Kidney (tissue), 14 donors: ENCODE results near the gene FBN1. TPM values are rescaled to one million over a fixed set of nuclear protein-coding genes. Genes with fewer than 3 reads are reported as not detected.
A peak's percentile ranks its signal among the peaks of the same experiment; 100 is the strongest.

Experiments used
- DNase-seq, 5 donors: peaks; one replicate each; pipeline ENCODE4 v3.0.0-alpha.2; 2013 to 2020
- FAIRE-seq: peaks from 2 replicates; lab custom pipeline; 2012; peaks lifted over from hg19 to GRCh38; lab: Jason Lieb, UNC
- H3K27ac ChIP-seq, 2 donors: one replicate each; pipeline ENCODE4 v1.7.0; 2013; ENCODE audit warnings: low read depth in 2 of 2, low read length in 2 of 2, inconsistent platforms in 1 of 2
- H3K27me3 ChIP-seq: one replicate; pipeline ENCODE4 v1.7.1; 2013; ENCODE audit warnings: low read length, inconsistent platforms; ENCODE audit not compliant: control insufficient read depth, insufficient read depth
- H3K36me3 ChIP-seq, 3 donors: one replicate each; pipeline versions ENCODE4 v1.7.0 to v1.7.1; 2013; ENCODE audit warnings: low read length in 3 of 3, control low read depth in 1 of 3, inconsistent platforms in 1 of 3; ENCODE audit not compliant: insufficient read depth in 3 of 3, control insufficient read depth in 2 of 3
- H3K4me1 ChIP-seq, 3 donors: one replicate each; pipeline versions ENCODE4 v1.7.0 to v1.7.1; 2013; ENCODE audit warnings: low read length in 3 of 3, inconsistent platforms in 1 of 3, low read depth in 1 of 3; ENCODE audit not compliant: control insufficient read depth in 2 of 3, insufficient read depth in 2 of 3
- H3K4me3 ChIP-seq, 3 donors: one replicate each; pipeline versions ENCODE4 v1.7.0 to v1.8.1; 2013; ENCODE audit warnings: low read length in 3 of 3, control low read depth in 1 of 3, inconsistent platforms in 1 of 3
- H3K9ac ChIP-seq, 3 donors: one replicate each; pipeline versions ENCODE4 v1.7.0 to v1.7.1; 2013; ENCODE audit warnings: low read length in 3 of 3, control low read depth in 1 of 3, inconsistent platforms in 1 of 3
- H3K9me3 ChIP-seq, 3 donors: one replicate each; pipeline versions ENCODE4 v1.7.0 to v1.7.1; 2013; ENCODE audit warnings: low read length in 3 of 3, control low read depth in 1 of 3, inconsistent platforms in 1 of 3; ENCODE audit not compliant: control insufficient read depth in 2 of 3, insufficient read depth in 1 of 3
- intact Hi-C: fragments of 100-400 bp; cut with DNase I; formaldehyde crosslinking; loops from one replicate; pipeline ENCODE4 v1.11.1; 2022
- polyA plus RNA-seq: library from polyadenylated mRNA; stranded (reverse); fragments of 350-450 nt; fragmentation: Illumina TruSeq; extraction: RNeasy Lipid Tissue Mini Kit (QIAGEN cat#74804); gene quantifications from one replicate; pipeline ENCODE4 v1.2.3, GENCODE V29; 2014; ENCODE audit warnings: low read depth, low replicate concordance; ENCODE audit not compliant: insufficient read depth
- total RNA-seq: library from RNA; stranded (reverse); fragmentation: NEBNext Ultra II Directional; extraction: Animal tissue kit (Norgen Biotek cat#: 25700); gene quantifications from one replicate; pipeline ENCODE4 v1.2.1, GENCODE V29; 2021
- TF ChIP-seq, protein P1 (sequence below): IDR thresholded peaks from 3 replicates; pipeline ENCODE4 v1.5.1; 2012; ENCODE audit warnings: mild to moderate bottlenecking, moderate library complexity, borderline replicate concordance; ENCODE audit not compliant: insufficient read depth; ENCODE audit errors: extremely low read depth
- donor health status: control.
- donor health status: control.
- donor health status: control.
- donor health status: control.
- donor health status: control.
- donor health status: DM: yes; HTN: yes; CAD: no.
- donor health status: Normal renal cell carcinoma (clear cell type).

The FBN1 gene
- total and polyA plus RNA-seq, 2 donors from 2014 or later, result 2.4 to 30.8 TPM

DNA sequence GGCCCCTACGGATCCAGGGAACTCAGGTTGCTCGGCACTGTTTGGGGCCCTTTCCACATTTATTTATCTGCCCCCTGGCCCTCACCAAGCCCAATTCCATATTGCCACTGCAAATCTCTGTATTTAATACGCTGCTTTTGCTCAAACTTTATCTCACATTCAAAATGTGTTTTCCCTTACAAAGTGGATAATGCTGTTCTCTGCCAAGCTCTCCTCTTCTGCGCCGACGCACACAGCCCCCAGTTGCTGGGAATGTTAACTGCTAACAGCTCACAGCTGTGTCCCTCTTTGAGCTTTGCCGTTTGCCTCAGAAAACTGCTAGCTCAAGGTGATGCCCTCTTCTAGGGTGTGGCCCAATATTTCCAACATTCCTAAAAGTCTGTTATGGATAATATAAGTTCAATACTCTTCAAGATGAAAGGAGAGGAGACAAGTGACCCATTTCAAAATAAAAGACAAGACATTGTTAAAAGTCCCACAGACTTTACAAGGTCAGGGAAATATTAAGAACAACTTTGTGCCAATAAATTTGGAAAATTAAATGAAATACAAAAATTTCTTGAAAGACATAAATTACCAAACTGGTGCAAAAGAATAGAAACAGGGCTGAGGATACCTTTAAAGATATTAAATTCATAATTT lies 12.6 kb upstream of the FBN1 start:
- no peak overlapping the region for H3K4me3 ChIP-seq
- H3K36me3 ChIP-seq, result no peaks in the 10 kb centered on the region
- H3K27ac ChIP-seq, result no peak overlapping the region
- H3K9me3 ChIP-seq, result no peaks in the 10 kb centered on the region
- DNase-seq (peak in 2 of 5 donors; percentile 36 to 82), FAIRE-seq (no peak)
- TF ChIP-seq, protein P1, sequence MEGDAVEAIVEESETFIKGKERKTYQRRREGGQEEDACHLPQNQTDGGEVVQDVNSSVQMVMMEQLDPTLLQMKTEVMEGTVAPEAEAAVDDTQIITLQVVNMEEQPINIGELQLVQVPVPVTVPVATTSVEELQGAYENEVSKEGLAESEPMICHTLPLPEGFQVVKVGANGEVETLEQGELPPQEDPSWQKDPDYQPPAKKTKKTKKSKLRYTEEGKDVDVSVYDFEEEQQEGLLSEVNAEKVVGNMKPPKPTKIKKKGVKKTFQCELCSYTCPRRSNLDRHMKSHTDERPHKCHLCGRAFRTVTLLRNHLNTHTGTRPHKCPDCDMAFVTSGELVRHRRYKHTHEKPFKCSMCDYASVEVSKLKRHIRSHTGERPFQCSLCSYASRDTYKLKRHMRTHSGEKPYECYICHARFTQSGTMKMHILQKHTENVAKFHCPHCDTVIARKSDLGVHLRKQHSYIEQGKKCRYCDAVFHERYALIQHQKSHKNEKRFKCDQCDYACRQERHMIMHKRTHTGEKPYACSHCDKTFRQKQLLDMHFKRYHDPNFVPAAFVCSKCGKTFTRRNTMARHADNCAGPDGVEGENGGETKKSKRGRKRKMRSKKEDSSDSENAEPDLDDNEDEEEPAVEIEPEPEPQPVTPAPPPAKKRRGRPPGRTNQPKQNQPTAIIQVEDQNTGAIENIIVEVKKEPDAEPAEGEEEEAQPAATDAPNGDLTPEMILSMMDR, result no peak
- no peaks in the 10 kb centered on the region for H3K4me1 ChIP-seq
- H3K27me3 ChIP-seq, result no peaks in the 10 kb centered on the region
- H3K9ac ChIP-seq, result no peak overlapping the region
- intact Hi-C loops, result no loop called here

DNA sequence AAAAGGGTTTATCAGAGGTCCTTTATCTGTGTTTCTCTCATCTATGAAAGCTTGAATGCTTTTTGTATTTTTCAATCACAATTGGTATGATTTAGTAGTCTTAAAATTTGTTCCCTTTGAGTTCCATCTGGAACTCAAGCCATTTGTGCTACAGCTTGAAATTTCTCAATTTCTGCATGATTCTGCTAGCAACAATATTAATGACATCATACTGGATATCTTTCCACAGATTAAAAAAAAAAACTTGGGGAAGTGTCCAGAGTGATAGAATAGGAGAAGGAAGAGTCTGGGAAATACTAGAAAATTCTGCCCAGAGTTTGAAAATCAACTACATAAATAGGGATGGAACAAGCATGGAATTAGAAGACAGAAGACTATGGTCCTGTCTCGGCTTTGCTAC lies 9.3 kb upstream of the FBN1 start:
- Histone ChIP-seq H3K9ac (no peak overlapping the region), H3K4me1 (no peaks in the 10 kb centered on the region), H3K27me3 (no peaks in the 10 kb centered on the region), H3K4me3 (no peak overlapping the region), H3K9me3 (no peaks in the 10 kb centered on the region), H3K27ac (no peak overlapping the region), H3K36me3 (no peaks in the 10 kb centered on the region)
- FAIRE-seq (no peak), DNase-seq (no peak)
- TF ChIP-seq, protein P1, result no peak
- intact Hi-C loops, result no loop called here

DNA sequence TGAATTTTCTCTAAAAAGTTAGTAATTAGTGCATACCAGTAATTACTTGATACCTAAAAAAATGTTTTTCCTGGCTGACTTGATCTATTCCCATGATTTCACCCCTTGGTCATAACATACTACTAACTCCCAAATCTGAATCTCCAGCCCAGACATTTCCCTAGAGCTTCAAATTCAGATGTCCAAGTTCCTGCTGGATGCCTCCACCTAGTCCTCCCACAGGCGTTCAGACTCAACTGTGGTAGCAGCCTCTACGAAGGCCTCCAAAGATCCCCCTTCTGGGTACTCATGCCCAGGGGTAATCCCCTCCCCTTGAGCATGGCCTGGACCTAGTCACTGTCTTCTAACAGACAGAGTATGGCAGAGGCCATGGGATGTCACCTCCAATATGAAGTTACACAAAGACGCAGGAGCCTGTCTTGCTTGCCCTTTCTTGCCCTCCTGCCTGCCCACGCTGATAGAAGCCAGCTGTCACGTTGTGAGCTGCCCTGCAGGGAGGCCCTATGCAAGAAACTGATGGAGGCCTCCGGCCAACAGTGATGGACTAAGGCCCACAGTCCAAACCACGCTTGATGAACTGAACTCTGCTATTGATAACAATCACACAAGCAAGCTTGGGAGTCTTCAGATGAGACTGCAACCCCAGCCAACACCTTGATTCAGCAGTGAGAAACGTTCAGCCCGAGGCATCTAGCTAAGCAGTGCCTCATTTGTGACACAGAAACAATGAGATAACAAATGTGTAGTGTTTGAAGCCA lies 8.6 kb upstream of the FBN1 start:
- intact Hi-C loops, result no loop called here
- no peak for FAIRE-seq
- H3K27ac ChIP-seq, result no peak overlapping the region

More for the DNA sequence above, 8.6 kb upstream of the FBN1 start:
- Histone ChIP-seq H3K27me3 (no peaks in the 10 kb centered on the region), H3K4me3 (no peak overlapping the region), H3K36me3 (no peaks in the 10 kb centered on the region), H3K9ac (no peak overlapping the region), H3K9me3 (no peaks in the 10 kb centered on the region), H3K4me1 (no peaks in the 10 kb centered on the region)
- TF ChIP-seq, protein P1, result no peak
- DNase-seq, result peak in 3 of 5 donors; percentile 20 to 46 (median 29)
